CD14-positive monocyte (primary cell): Measurements from ENCODE around the gene RHNO1. TPM values are rescaled to one million over a fixed set of nuclear protein-coding genes. Genes with fewer than 3 reads are reported as not detected.
A peak's percentile ranks its signal among the peaks of the same experiment; 100 is the strongest.

ENCODE experiments used
- DNase-seq, 3 donors: peaks; one replicate each; pipeline ENCODE4 v3.0.0-alpha.2; 2011 to 2022
- H2AFZ ChIP-seq: 2 replicates; pipeline ENCODE4 v1.6.0; 2012; ENCODE audit warnings: mild to moderate bottlenecking, low read depth, low read length, inconsistent platforms; ENCODE audit not compliant: insufficient read depth, poor library complexity, severe bottlenecking
- H3K27ac ChIP-seq, 2 donors: 1 replicate in 1 of 2; 2 replicates in 1 of 2; pipeline ENCODE4 v1.5.1; 2012 to 2013; ENCODE audit warnings: low read length in 2 of 2, control low read depth in 1 of 2, inconsistent platforms in 1 of 2, low read depth in 1 of 2, mild to moderate bottlenecking in 1 of 2
- H3K27me3 ChIP-seq, 2 donors: one replicate each; pipeline versions ENCODE4 v1.6.0 to v1.6.1; 2011 to 2013; ENCODE audit warnings: low read length in 2 of 2; ENCODE audit not compliant: control insufficient read depth in 2 of 2, insufficient read depth in 2 of 2
- H3K36me3 ChIP-seq, 2 donors: replicated peaks in 1 of 2; 1 replicate in 1 of 2; 2 replicates in 1 of 2; pipeline versions ENCODE4 v1.5.1 to v1.6.1; 2012 to 2013; ENCODE audit warnings: low read length in 2 of 2, control low read depth in 1 of 2, inconsistent platforms in 1 of 2, mild to moderate bottlenecking in 1 of 2; ENCODE audit not compliant: insufficient read depth in 2 of 2, control insufficient read depth in 1 of 2
- H3K4me1 ChIP-seq, 2 donors: 1 replicate in 1 of 2; 2 replicates in 1 of 2; pipeline versions ENCODE4 v1.5.1 to v1.6.1; 2012 to 2013; ENCODE audit warnings: low read length in 2 of 2, control low read depth in 1 of 2, inconsistent platforms in 1 of 2, mild to moderate bottlenecking in 1 of 2, moderate library complexity in 1 of 2; ENCODE audit not compliant: insufficient read depth in 2 of 2, control insufficient read depth in 1 of 2
- H3K4me2 ChIP-seq: replicated peaks from 2 replicates; pipeline ENCODE3; 2012; ENCODE audit warnings: low read length, moderate library complexity, mild to moderate bottlenecking; ENCODE audit not compliant: poor library complexity, severe bottlenecking; ENCODE audit errors: extremely low read depth
- H3K4me3 ChIP-seq, 3 experiments: fragments of 200-600 bp in 1 of 3; sonication (generic) in 1 of 3; replicated peaks in 1 of 3; 1 replicate in 2 of 3; 2 replicates in 1 of 3; pipeline ENCODE4 v1.5.1; 2011 to 2013; ENCODE audit warnings: low read length in 3 of 3, mild to moderate bottlenecking in 3 of 3, control low read depth in 2 of 3, low read depth in 2 of 3, inconsistent platforms in 1 of 3, moderate library complexity in 1 of 3
- H3K79me2 ChIP-seq: 2 replicates; pipeline ENCODE4 v1.6.0; 2012; ENCODE audit warnings: mild to moderate bottlenecking, control low read depth, inconsistent platforms, low read length, moderate library complexity; ENCODE audit not compliant: insufficient read depth
- H3K9ac ChIP-seq: 2 replicates; pipeline ENCODE4 v1.6.0; 2017; ENCODE audit warnings: low read length, mild to moderate bottlenecking; ENCODE audit not compliant: insufficient read depth, poor library complexity, severe bottlenecking
- H3K9me3 ChIP-seq, 2 donors: replicated peaks in 1 of 2; 1 replicate in 1 of 2; 2 replicates in 1 of 2; pipeline versions ENCODE4 v1.5.1 to v1.6.1; 2012 to 2013; ENCODE audit warnings: low read length in 2 of 2, control low read depth in 1 of 2; ENCODE audit not compliant: control insufficient read depth in 1 of 2, insufficient read depth in 1 of 2
- H4K20me1 ChIP-seq: 2 replicates; pipeline ENCODE4 v1.6.0; 2012; ENCODE audit warnings: mild to moderate bottlenecking, low read length, control low read depth, moderate library complexity; ENCODE audit not compliant: insufficient read depth
- H3K27ac Mint-ChIP-seq, 7 donors: one replicate each; pipeline ENCODE4 v1.8.0; 2020; ENCODE audit warnings: mild to moderate bottlenecking in 7 of 7, mixed read lengths in 7 of 7, moderate library complexity in 6 of 7, inconsistent platforms in 2 of 7
- H3K27me3 Mint-ChIP-seq, 3 donors: one replicate each; pipeline ENCODE4 v1.8.0; 2021 to 2022; ENCODE audit warnings: low read depth in 3 of 3, mild to moderate bottlenecking in 3 of 3, mixed read lengths in 3 of 3, moderate library complexity in 3 of 3, inconsistent platforms in 1 of 3
- H3K36me3 Mint-ChIP-seq, 2 donors: one replicate each; pipeline ENCODE4 v1.8.0; 2020; ENCODE audit warnings: mixed read lengths in 2 of 2, inconsistent platforms in 1 of 2, mild to moderate bottlenecking in 1 of 2
- H3K4me1 Mint-ChIP-seq: one replicate; pipeline ENCODE4 v1.8.0; 2020; ENCODE audit warnings: mild to moderate bottlenecking, mixed read lengths
- H3K4me3 Mint-ChIP-seq, 2 donors: one replicate each; pipeline ENCODE4 v1.8.0; 2020; ENCODE audit warnings: mild to moderate bottlenecking in 2 of 2, mixed read lengths in 2 of 2, moderate library complexity in 1 of 2
- H3K9me3 Mint-ChIP-seq, 7 donors: one replicate each; pipeline ENCODE4 v1.8.0; 2020 to 2022; ENCODE audit warnings: mixed read lengths in 7 of 7, mild to moderate bottlenecking in 6 of 7, moderate library complexity in 6 of 7, inconsistent platforms in 2 of 7
- WGBS: methylation state at CpG from one replicate; pipeline ENCODE4 v1.1.5; 2013; ENCODE audit warnings: missing lambda C conversion rate; ENCODE audit not compliant: insufficient coverage; 5-methylcytosine and 5-hydroxymethylcytosine counted together
- intact Hi-C, 2 donors: fragments of 100-400 bp; cut with micrococcal nuclease; formaldehyde crosslinking; loops; one replicate each; pipeline versions ENCODE4 v1.15.0 to v1.15.1; 2023
- polyA plus RNA-seq, 3 donors: library from polyadenylated mRNA; depleted of rRNA in 1 of 3; unstranded in 2 of 3; stranded (reverse) in 1 of 3; fragments of 300-500 nt in 2 of 3; fragments of >200 nt in 1 of 3; fragmentation: Illumina TruSeq in 2 of 3; gene quantifications; 1 replicate in 2 of 3; 2 replicates in 1 of 3; pipeline ENCODE4 v1.2.3, GENCODE V29; 2012 to 2021
- TF ChIP-seq, protein P1 (sequence below): fragments of 200-600 bp; IDR thresholded peaks from one replicate; pipeline ENCODE4 v1.8.0; 2022; ENCODE audit warnings: antibody characterized with exemption, mild to moderate bottlenecking

RHNO1 gene
- polyA plus RNA-seq, 3 donors: 10.2 to 24.7 (median 19.8) TPM

DNA sequence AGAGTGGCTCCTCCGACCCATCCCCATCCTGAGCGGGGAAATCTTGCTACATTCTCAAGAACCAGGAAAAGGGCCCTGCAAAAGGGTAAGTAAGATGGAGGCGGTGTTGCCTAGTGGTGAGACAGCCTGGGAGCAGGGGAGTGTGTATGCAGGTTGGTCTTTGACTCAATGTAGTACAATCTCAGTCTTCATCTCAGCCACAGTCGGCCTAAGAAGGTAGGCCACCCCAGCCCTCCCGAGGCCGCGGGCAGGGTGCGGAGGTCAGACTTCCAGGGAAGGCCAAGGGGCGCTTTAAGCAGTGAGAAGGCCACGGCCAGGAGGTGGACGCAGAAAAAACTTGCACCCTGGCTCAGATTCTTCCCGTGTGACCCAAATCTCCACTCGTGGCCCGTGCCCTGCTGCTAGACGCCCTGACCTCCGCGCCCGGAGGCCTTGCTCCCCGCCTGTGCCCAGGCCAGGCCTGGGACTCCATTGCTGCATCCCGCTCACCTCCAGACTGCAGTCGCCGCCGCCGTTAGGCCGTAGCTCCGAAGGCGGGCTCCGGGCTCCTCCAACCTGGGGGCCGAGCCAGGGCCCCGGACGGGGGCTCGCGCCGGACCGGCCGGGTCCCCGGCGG lies 484 bp upstream of the RHNO1 start:
- peak overlapping the region; percentile 84 for H3K4me2 ChIP-seq
- Mint-ChIP-seq H3K4me3 (peak overlapping the region; percentile 80 to 87), H3K27me3 (peaks cover 0 to 2% (median 0%) of the 10 kb centered on the region in 3 donors), H3K4me1 (peaks cover 32% of the 10 kb centered on the region), H3K9me3 (no peaks in the 10 kb centered on the region), H3K36me3 (peaks cover 4 to 22% of the 10 kb centered on the region in 2 donors), H3K27ac (peak overlapping the region in 6 of 7 donors; percentile 57 to 89 (median 80))
- WGBS: under 1% methylated on average over 30 of the region's 38 CpGs
- intact Hi-C loops: loop anchor here (2.0 to 5.0 kb wide), 2 partner anchors 14 to 64 kb away; partner anchors contain the start of genes ITFG2 (in 2 of the 2) and TULP3 (in 1 of the 2)
- peak overlapping the region; percentile 95 for H3K9ac ChIP-seq
- H4K20me1 ChIP-seq: no peaks in the 10 kb centered on the region
- H2AFZ ChIP-seq: peak overlapping the region; percentile 98
- peak overlapping the region; percentile 87 to 99 (median 94) for H3K4me3 ChIP-seq
- peak overlapping the region; percentile 42 to 96 for H3K27ac ChIP-seq
- no peaks in the 10 kb centered on the region for H3K9me3 ChIP-seq
- peaks cover 30 to 31% of the 10 kb centered on the region in 2 donors for H3K4me1 ChIP-seq
- TF ChIP-seq, protein P1, sequence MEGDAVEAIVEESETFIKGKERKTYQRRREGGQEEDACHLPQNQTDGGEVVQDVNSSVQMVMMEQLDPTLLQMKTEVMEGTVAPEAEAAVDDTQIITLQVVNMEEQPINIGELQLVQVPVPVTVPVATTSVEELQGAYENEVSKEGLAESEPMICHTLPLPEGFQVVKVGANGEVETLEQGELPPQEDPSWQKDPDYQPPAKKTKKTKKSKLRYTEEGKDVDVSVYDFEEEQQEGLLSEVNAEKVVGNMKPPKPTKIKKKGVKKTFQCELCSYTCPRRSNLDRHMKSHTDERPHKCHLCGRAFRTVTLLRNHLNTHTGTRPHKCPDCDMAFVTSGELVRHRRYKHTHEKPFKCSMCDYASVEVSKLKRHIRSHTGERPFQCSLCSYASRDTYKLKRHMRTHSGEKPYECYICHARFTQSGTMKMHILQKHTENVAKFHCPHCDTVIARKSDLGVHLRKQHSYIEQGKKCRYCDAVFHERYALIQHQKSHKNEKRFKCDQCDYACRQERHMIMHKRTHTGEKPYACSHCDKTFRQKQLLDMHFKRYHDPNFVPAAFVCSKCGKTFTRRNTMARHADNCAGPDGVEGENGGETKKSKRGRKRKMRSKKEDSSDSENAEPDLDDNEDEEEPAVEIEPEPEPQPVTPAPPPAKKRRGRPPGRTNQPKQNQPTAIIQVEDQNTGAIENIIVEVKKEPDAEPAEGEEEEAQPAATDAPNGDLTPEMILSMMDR: no peak
- H3K36me3 ChIP-seq: peaks cover 4 to 7% of the 10 kb centered on the region in 2 donors
- H3K79me2 ChIP-seq: peaks cover 92% of the 10 kb centered on the region
- DNase-seq: no peak
- H3K27me3 ChIP-seq: no peaks in the 10 kb centered on the region

DNA sequence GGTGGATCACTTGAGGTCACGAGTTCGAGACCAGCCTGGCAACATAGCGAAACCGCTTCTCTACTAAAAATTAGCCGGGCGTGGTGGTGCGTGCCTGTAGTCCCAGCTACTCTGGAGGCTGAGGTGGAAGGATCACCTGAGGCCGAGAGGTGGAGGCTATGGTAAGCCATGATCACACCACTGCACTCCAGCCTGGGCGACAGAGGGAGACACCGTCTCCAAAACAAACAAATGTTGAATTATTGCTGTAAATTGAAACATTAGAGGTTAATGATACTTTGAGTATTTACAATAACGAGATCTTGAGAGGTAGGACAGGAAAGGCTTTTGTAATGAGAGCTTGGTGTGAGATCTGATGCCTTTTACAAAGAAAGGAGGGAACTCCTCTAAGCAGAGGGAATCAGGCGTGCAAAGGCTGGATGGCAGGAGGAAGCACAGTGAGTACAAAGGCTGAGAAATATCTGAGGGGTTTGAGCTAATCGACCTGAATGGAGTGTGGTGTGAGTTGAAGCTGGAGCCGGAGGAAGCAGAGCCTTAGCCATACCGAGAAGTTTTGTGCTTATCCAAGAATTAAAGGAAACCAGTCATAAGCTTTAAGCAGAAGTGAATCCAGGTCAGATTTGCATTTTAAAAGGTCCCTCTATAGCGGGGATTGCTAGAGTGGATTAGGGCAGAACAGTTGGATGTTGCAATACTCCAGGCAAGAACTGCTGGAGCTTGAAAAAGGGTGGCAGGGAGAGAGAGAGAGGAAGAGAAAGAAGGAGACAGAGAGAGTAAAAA lies 1.1 kb downstream of the RHNO1 start:
- WGBS: 32% methylated on average over 10 of the region's 16 CpGs
- Histone ChIP-seq H3K4me3 (peak overlapping the region; percentile 87 to 99 (median 94)), H3K27me3 (no peaks in the 10 kb centered on the region), H3K79me2 (peaks cover 92% of the 10 kb centered on the region), H4K20me1 (no peaks in the 10 kb centered on the region), H3K27ac (peak overlapping the region; percentile 88 to 96), H3K4me1 (peaks cover 30 to 31% of the 10 kb centered on the region in 2 donors), H2AFZ (peak overlapping the region; percentile 98), H3K4me2 (peak overlapping the region; percentile 84), H3K9me3 (no peaks in the 10 kb centered on the region), H3K9ac (peak overlapping the region; percentile 95), H3K36me3 (no peaks in the 10 kb centered on the region)
- peak; percentile 70 to 84 (median 84) for DNase-seq
- H3K4me3 Mint-ChIP-seq: peak overlapping the region; percentile 93 to 98
- peaks cover 0 to 15% of the 10 kb centered on the region in 2 donors for H3K36me3 Mint-ChIP-seq
- TF ChIP-seq, protein P1: no peak
- H3K27me3 Mint-ChIP-seq: peaks cover 0 to 2% (median 0%) of the 10 kb centered on the region in 3 donors
- peak overlapping the region; percentile 84 to 97 (median 95) for H3K27ac Mint-ChIP-seq
- no peaks in the 10 kb centered on the region for H3K9me3 Mint-ChIP-seq
- H3K4me1 Mint-ChIP-seq: peaks cover 32% of the 10 kb centered on the region
- intact Hi-C loops: loop anchor here (2.0 to 5.0 kb wide), 2 partner anchors 13 to 66 kb away; partner anchors contain the start of genes ITFG2 (in 2 of the 2) and TULP3 (in 1 of the 2)
